CD4-positive, alpha-beta memory T cell (primary cell): ENCODE measurements around the gene GABPA. TPM values are rescaled to one million over a fixed set of nuclear protein-coding genes. Genes with fewer than 3 reads are reported as not detected.

Experiments used
- CTCF ChIA-PET: fragments of 350-600 bp; sonication (Branson Sonifier 250); formaldehyde crosslinking; loops from one replicate; lab custom pipeline; 2021; ENCODE audit warnings: inconsistent platforms; ENCODE audit not compliant: partially characterized antibody; lab: Charles Lee
- POLR2A ChIA-PET: fragments of 350-600 bp; sonication (Branson Sonifier 250); formaldehyde crosslinking; loops from one replicate; lab custom pipeline; 2021; ENCODE audit not compliant: partially characterized antibody; lab: Charles Lee
- DNase-seq, 5 donors: peaks; one replicate each; pipeline versions ENCODE4 v3.0.0 to v3.0.0-alpha.2; 2020 to 2022; ENCODE audit warnings: mixed read lengths in 1 of 5
- H3K27ac ChIP-seq: one replicate; pipeline ENCODE4 v1.7.0; 2013; ENCODE audit warnings: low read depth, low read length
- H3K27me3 ChIP-seq: 2 replicates; pipeline ENCODE4 v1.7.0; 2013; ENCODE audit warnings: mild to moderate bottlenecking, low read length, moderate library complexity; ENCODE audit not compliant: insufficient read depth
- H3K36me3 ChIP-seq: 2 replicates; pipeline ENCODE4 v1.7.0; 2013; ENCODE audit warnings: mild to moderate bottlenecking, low read length, moderate library complexity; ENCODE audit not compliant: insufficient read depth
- H3K4me1 ChIP-seq: 2 replicates; pipeline ENCODE4 v1.7.0; 2013; ENCODE audit warnings: mild to moderate bottlenecking, low read length, moderate library complexity; ENCODE audit not compliant: insufficient read depth
- H3K4me3 ChIP-seq, 2 donors: one replicate each; pipeline ENCODE4 v1.7.0; 2013; ENCODE audit warnings: low read length in 2 of 2, mild to moderate bottlenecking in 1 of 2
- H3K9me3 ChIP-seq, 2 donors: one replicate each; pipeline ENCODE4 v1.7.0; 2013; ENCODE audit warnings: low read length in 2 of 2, control low read depth in 1 of 2; ENCODE audit not compliant: control insufficient read depth in 1 of 2
- H3K27ac Mint-ChIP-seq, 7 donors: one replicate each; pipeline ENCODE4 v1.8.0; 2020 to 2021; ENCODE audit warnings: mixed read lengths in 7 of 7, mild to moderate bottlenecking in 6 of 7, inconsistent platforms in 3 of 7, moderate library complexity in 3 of 7
- H3K27me3 Mint-ChIP-seq, 2 donors: one replicate each; pipeline ENCODE4 v1.8.0; 2020 to 2021; ENCODE audit warnings: mixed read lengths in 2 of 2
- H3K36me3 Mint-ChIP-seq, 2 donors: one replicate each; pipeline ENCODE4 v1.8.0; 2020 to 2021; ENCODE audit warnings: mixed read lengths in 2 of 2, inconsistent platforms in 1 of 2, mild to moderate bottlenecking in 1 of 2
- H3K4me1 Mint-ChIP-seq, 4 donors: one replicate each; pipeline ENCODE4 v1.8.0; 2020 to 2021; ENCODE audit warnings: mixed read lengths in 4 of 4, mild to moderate bottlenecking in 1 of 4
- H3K4me3 Mint-ChIP-seq, 8 donors: one replicate each; pipeline ENCODE4 v1.8.0; 2020 to 2021; ENCODE audit warnings: mixed read lengths in 8 of 8, mild to moderate bottlenecking in 7 of 8, moderate library complexity in 6 of 8, inconsistent platforms in 3 of 8
- H3K9me3 Mint-ChIP-seq, 8 donors: one replicate each; pipeline ENCODE4 v1.8.0; 2020 to 2021; ENCODE audit warnings: mixed read lengths in 8 of 8, mild to moderate bottlenecking in 5 of 8, inconsistent platforms in 3 of 8, moderate library complexity in 1 of 8
- intact Hi-C: fragments of 100-400 bp; cut with micrococcal nuclease; formaldehyde crosslinking; loops from one replicate; pipeline ENCODE4 v1.15.1; 2023
- polyA plus RNA-seq, 2 donors: library from polyadenylated mRNA; unstranded; fragments of 300-500 nt; fragmentation: Illumina TruSeq; gene quantifications; one replicate each; pipeline ENCODE4 v1.2.3, GENCODE V29; 2021
- total RNA-seq, 2 experiments: library from RNA; stranded (reverse); gene quantifications; one replicate each; pipeline ENCODE4 v1.2.3, GENCODE V29; 2021

The GABPA gene
- total and polyA plus RNA-seq, 4 experiments from 2014 or later = 18.8 to 29.4 (median 24.2) TPM

DNA sequence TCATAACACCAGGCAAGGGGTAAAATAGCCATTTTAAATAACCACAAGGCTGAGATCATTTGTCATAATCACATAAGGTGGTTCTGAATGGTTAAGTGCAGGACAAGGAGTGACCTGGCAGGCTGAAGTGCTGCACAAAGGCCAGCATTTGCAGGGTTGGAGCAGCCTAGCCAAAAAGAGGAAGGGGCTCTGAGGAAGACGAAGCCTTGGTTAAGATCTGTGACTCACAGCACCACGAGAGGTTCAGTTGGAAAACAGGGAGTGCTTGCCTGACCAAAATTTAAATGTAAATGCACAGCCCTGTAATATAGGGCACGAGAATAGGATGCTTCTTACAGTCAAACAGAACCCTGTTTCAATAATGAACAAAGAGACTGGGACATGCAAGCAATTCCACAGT, 12.1 kb upstream of the GABPA start:
- Mint-ChIP-seq H3K4me3 (no peak overlapping the region), H3K4me1 (peaks cover 0 to 4% (median under 1%) of the 10 kb centered on the region in 4 donors), H3K27ac (peak overlapping the region in 1 of 7 donors; percentile 12), H3K9me3 (no peaks in the 10 kb centered on the region), H3K27me3 (no peaks in the 10 kb centered on the region), H3K36me3 (peaks cover 48 to 57% of the 10 kb centered on the region in 2 donors)
- intact Hi-C loops = no loop called here
- ChIA-PET CTCF (interaction anchor here (1.6 kb wide), 1 partner anchor 15 kb away, joined by 6 read pairs; no protein-coding TSS in a partner anchor), POLR2A (no interaction called here)
- DNase-seq = no peak
- Histone ChIP-seq H3K4me3 (no peak overlapping the region), H3K27me3 (no peaks in the 10 kb centered on the region), H3K4me1 (no peaks in the 10 kb centered on the region), H3K9me3 (no peaks in the 10 kb centered on the region), H3K36me3 (peaks cover 41% of the 10 kb centered on the region), H3K27ac (no peak overlapping the region)

- ChIA-PET POLR2A (no interaction called here), CTCF (no interaction called here)
- peaks cover 35% of the 10 kb centered on the region for H3K4me1 ChIP-seq
- Mint-ChIP-seq H3K27ac (no peak overlapping the region), H3K4me1 (peaks cover 30 to 49% (median 35%) of the 10 kb centered on the region in 4 donors), H3K27me3 (peaks cover 3 to 4% of the 10 kb centered on the region in 2 donors), H3K36me3 (peaks cover 20 to 46% of the 10 kb centered on the region in 2 donors), H3K9me3 (peaks cover 0 to 3% (median 0%) of the 10 kb centered on the region in 8 donors), H3K4me3 (peak overlapping the region in 1 of 8 donors; percentile 4)
- peaks cover 30% of the 10 kb centered on the region for H3K36me3 ChIP-seq
- DNase-seq = no peak
- H3K4me3 ChIP-seq = no peak overlapping the region
- intact Hi-C loops = no loop called here
- H3K27me3 ChIP-seq = no peaks in the 10 kb centered on the region
- H3K9me3 ChIP-seq = no peaks in the 10 kb centered on the region
- no peak overlapping the region for H3K27ac ChIP-seq
Measured at GRCh38 chr21:25732091-25732760, 2.5 kb upstream of the GABPA start.

GRCh38 chr21:25733859-25734653, 716 bp upstream of the GABPA start:
- peaks cover 3 to 4% of the 10 kb centered on the region in 2 donors for H3K27me3 Mint-ChIP-seq
- Histone ChIP-seq H3K36me3 (peaks cover 12% of the 10 kb centered on the region), H3K27me3 (no peaks in the 10 kb centered on the region), H3K4me1 (peaks cover 42% of the 10 kb centered on the region), H3K27ac (peak overlapping the region; percentile 91), H3K4me3 (peak overlapping the region; percentile 77 to 87), H3K9me3 (no peaks in the 10 kb centered on the region)
- H3K27ac Mint-ChIP-seq = peak overlapping the region; percentile 99 to 100 (median 100)
- peaks cover 0 to 3% (median 0%) of the 10 kb centered on the region in 8 donors for H3K9me3 Mint-ChIP-seq
- CTCF ChIA-PET = interaction anchor here (1.0 to 4.2 kb wide), 5 partner anchors 11 to 313 kb away, joined by 3 to 28 read pairs (median 4); partner anchors contain the start of gene MRPL39
- POLR2A ChIA-PET = interaction anchor here (0.7 to 2.9 kb wide), 16 partner anchors 9 to 435 kb away, joined by 3 to 37 read pairs (median 4); partner anchors contain the start of gene MRPL39
- intact Hi-C loops = loop anchor here (2.0 kb wide), 4 partner anchors 67 to 437 kb away; partner anchors contain the start of gene APP
- peak overlapping the region; percentile 98 to 100 (median 100) for H3K4me3 Mint-ChIP-seq
- H3K36me3 Mint-ChIP-seq = peaks cover 5 to 33% of the 10 kb centered on the region in 2 donors
- DNase-seq = peak in 3 of 5 donors; percentile 7 to 40 (median 16)
- H3K4me1 Mint-ChIP-seq = peaks cover 34 to 63% (median 47%) of the 10 kb centered on the region in 4 donors

GRCh38 chr21:25734654-25734903, 193 bp upstream of the GABPA start:
- Histone ChIP-seq H3K9me3 (no peaks in the 10 kb centered on the region), H3K36me3 (peaks cover 7% of the 10 kb centered on the region), H3K27me3 (no peaks in the 10 kb centered on the region), H3K4me1 (peaks cover 47% of the 10 kb centered on the region), H3K4me3 (peak overlapping the region; percentile 77 to 87), H3K27ac (peak overlapping the region; percentile 91)
- H3K27me3 Mint-ChIP-seq = peaks cover 3 to 4% of the 10 kb centered on the region in 2 donors
- H3K4me1 Mint-ChIP-seq = peaks cover 39 to 68% (median 51%) of the 10 kb centered on the region in 4 donors
- peaks cover 0 to 3% (median 0%) of the 10 kb centered on the region in 8 donors for H3K9me3 Mint-ChIP-seq
- ChIA-PET CTCF (interaction anchor here (0.7 to 4.2 kb wide), 7 partner anchors 10 to 314 kb away, joined by 3 to 28 read pairs (median 3); partner anchors contain the start of gene MRPL39), POLR2A (interaction anchor here (0.7 to 2.9 kb wide), 16 partner anchors 10 to 435 kb away, joined by 3 to 37 read pairs (median 4); partner anchors contain the start of gene MRPL39)
- H3K27ac Mint-ChIP-seq = peak overlapping the region; percentile 99 to 100 (median 100)
- H3K4me3 Mint-ChIP-seq = peak overlapping the region; percentile 98 to 100 (median 100)
- peaks cover 5 to 34% of the 10 kb centered on the region in 2 donors for H3K36me3 Mint-ChIP-seq
- intact Hi-C loops = loop anchor here (2.0 kb wide), 4 partner anchors 66 to 436 kb away; partner anchors contain the start of gene APP
- DNase-seq = no peak

DNA sequence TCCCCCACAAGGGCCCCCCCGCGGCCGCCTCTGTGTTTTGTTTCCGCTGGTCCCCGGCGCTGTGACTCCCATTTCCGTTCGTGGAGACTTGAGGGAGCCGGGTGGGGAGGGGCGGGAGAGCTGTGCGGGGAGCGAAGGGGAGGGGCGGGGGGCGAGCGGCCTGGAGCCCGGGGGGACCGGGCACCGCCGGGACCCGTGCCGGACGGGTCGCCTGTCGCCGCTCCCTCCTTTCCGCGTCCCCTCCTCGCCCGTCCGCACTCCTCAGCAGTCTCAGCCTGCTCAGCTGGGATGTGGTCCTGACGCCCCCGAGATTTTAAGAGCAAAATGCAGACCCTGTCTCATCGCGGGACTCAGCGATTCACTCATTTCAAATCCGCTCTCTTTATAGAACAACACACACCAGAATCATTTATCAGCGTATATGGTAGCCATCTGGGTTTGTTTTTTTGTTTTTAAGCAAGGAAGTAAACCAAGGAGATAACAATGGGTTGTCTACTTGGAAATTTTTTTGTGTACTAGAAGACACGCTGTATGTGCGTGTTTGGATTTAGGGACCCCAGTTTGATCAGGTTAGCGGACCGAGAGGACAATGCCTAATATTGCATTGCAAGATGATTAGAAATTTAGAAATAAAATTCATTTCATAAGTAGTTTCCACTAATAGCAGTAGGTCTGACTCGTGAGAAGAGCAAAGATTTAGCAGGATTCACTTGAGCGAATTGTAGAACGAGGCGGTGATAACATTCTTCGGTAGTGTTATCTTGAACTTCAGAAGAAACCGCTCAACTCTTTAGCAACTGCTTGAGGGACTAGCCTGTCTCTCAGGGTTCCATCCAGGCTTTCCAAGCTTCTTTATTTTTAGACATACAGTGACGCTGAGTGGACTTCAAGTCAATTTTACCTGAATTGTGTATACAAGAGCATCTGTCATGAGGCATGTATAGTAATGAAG, 1.1 kb downstream of the GABPA start:
- H3K36me3 ChIP-seq = no peaks in the 10 kb centered on the region
- peaks cover 0 to 3% (median 0%) of the 10 kb centered on the region in 8 donors for H3K9me3 Mint-ChIP-seq

GRCh38 chr21:25737421-25737820, 2.6 kb downstream of the GABPA start:
- CTCF ChIA-PET = interaction anchor here (4.2 kb wide), 1 partner anchor 130 kb away, joined by 28 read pairs; the partner anchor contains the start of gene MRPL39
- Mint-ChIP-seq H3K4me3 (peak overlapping the region in 1 of 8 donors; percentile 36), H3K27me3 (peaks cover 3 to 4% of the 10 kb centered on the region in 2 donors), H3K4me1 (peaks cover 38 to 73% (median 52%) of the 10 kb centered on the region in 4 donors), H3K9me3 (peaks cover 0 to 3% (median 0%) of the 10 kb centered on the region in 8 donors), H3K36me3 (peaks cover 0 to 41% of the 10 kb centered on the region in 2 donors), H3K27ac (peak overlapping the region in 1 of 7 donors; percentile 100)
- no peaks in the 10 kb centered on the region for H3K9me3 ChIP-seq
- H3K27ac ChIP-seq = no peak overlapping the region
- no peaks in the 10 kb centered on the region for H3K27me3 ChIP-seq
- H3K4me1 ChIP-seq = peaks cover 48% of the 10 kb centered on the region
- no peak for DNase-seq
- POLR2A ChIA-PET = no interaction called here
- intact Hi-C loops = no loop called here
- H3K36me3 ChIP-seq = no peaks in the 10 kb centered on the region
- H3K4me3 ChIP-seq = no peak overlapping the region

More for the DNA sequence above, 1.1 kb downstream of the GABPA start:
- H3K4me1 ChIP-seq = peaks cover 53% of the 10 kb centered on the region
- no peaks in the 10 kb centered on the region for H3K9me3 ChIP-seq
- H3K27me3 ChIP-seq = no peaks in the 10 kb centered on the region
- peak overlapping the region; percentile 55 to 77 for H3K4me3 ChIP-seq
- CTCF ChIA-PET = interaction anchor here (1.0 to 4.2 kb wide), 3 partner anchors 24 to 315 kb away, joined by 3 to 28 read pairs (median 4); partner anchors contain the start of gene MRPL39
- Mint-ChIP-seq H3K4me1 (peaks cover 37 to 70% (median 53%) of the 10 kb centered on the region in 4 donors), H3K27me3 (peaks cover 3 to 4% of the 10 kb centered on the region in 2 donors), H3K27ac (peak overlapping the region; percentile 98 to 100 (median 99)), H3K36me3 (peaks cover 0 to 37% of the 10 kb centered on the region in 2 donors), H3K4me3 (peak overlapping the region; percentile 92 to 100 (median 99))
- H3K27ac ChIP-seq = peak overlapping the region; percentile 91
- intact Hi-C loops = loop anchor here (1.0 to 2.0 kb wide), 5 partner anchors 65 to 435 kb away; partner anchors contain the start of genes APP and MRPL39
- peak in 3 of 5 donors; percentile 4 to 18 (median 6) for DNase-seq
- POLR2A ChIA-PET = interaction anchor here (0.6 to 2.9 kb wide), 10 partner anchors 9 to 435 kb away, joined by 3 to 37 read pairs (median 4); partner anchors contain the start of genes APP and MRPL39
